ENCODE results near the gene PADI6. TPM values are rescaled to one million over a fixed set of nuclear protein-coding genes. Genes with fewer than 3 reads are reported as not detected.

Gene PADI6
- total RNA-seq, 1 donor from 2014 or later: not detected

- Mint-ChIP-seq H3K4me3 (ENCODE audit: unreplicated experiment) (no peak overlapping the region), H3K27ac (ENCODE audit: unreplicated experiment) (no peak overlapping the region), H3K9me3 (ENCODE audit: unreplicated experiment) (peaks cover 3% of the 10 kb centered on the region), H3K27me3 (ENCODE audit: unreplicated experiment) (peaks cover 7% of the 10 kb centered on the region), H3K36me3 (ENCODE audit: unreplicated experiment) (peaks cover 4% of the 10 kb centered on the region), H3K4me1 (ENCODE audit: low read depth, unreplicated experiment) (no peaks in the 10 kb centered on the region)
- no peak for TF ChIP-seq CTCF (IDR thresholded peaks at IDR 0.05; ENCODE audit: partially characterized antibody, unreplicated experiment)
- no peak for DNase-seq
Observed at GRCh38 chr1:17350083-17350482, 21.9 kb upstream of the PADI6 start.

GRCh38 chr1:17350928-17351446 is 21.0 kb upstream of the PADI6 start:
- DNase-seq: no peak
- Mint-ChIP-seq H3K9me3 (ENCODE audit: unreplicated experiment) (no peaks in the 10 kb centered on the region), H3K27me3 (ENCODE audit: unreplicated experiment) (peaks cover 7% of the 10 kb centered on the region), H3K36me3 (ENCODE audit: unreplicated experiment) (no peaks in the 10 kb centered on the region), H3K4me1 (ENCODE audit: low read depth, unreplicated experiment) (no peaks in the 10 kb centered on the region), H3K4me3 (ENCODE audit: unreplicated experiment) (no peak overlapping the region), H3K27ac (ENCODE audit: unreplicated experiment) (no peak overlapping the region)
- TF ChIP-seq CTCF (IDR thresholded peaks at IDR 0.05; ENCODE audit: partially characterized antibody, unreplicated experiment): no peak

GRCh38 chr1:17351598-17352324 is 20.2 kb upstream of the PADI6 start:
- DNase-seq: no peak
- Mint-ChIP-seq H3K4me1 (ENCODE audit: low read depth, unreplicated experiment) (no peaks in the 10 kb centered on the region), H3K4me3 (ENCODE audit: unreplicated experiment) (no peak overlapping the region), H3K9me3 (ENCODE audit: unreplicated experiment) (no peaks in the 10 kb centered on the region), H3K27ac (ENCODE audit: unreplicated experiment) (no peak overlapping the region), H3K36me3 (ENCODE audit: unreplicated experiment) (no peaks in the 10 kb centered on the region), H3K27me3 (ENCODE audit: unreplicated experiment) (peaks cover 5% of the 10 kb centered on the region)
- TF ChIP-seq CTCF (IDR thresholded peaks at IDR 0.05; ENCODE audit: partially characterized antibody, unreplicated experiment): no peak

- TF ChIP-seq CTCF (IDR thresholded peaks at IDR 0.05; ENCODE audit: partially characterized antibody, unreplicated experiment): no peak
- Mint-ChIP-seq H3K4me3 (ENCODE audit: unreplicated experiment) (no peak overlapping the region), H3K9me3 (ENCODE audit: unreplicated experiment) (no peaks in the 10 kb centered on the region), H3K27ac (ENCODE audit: unreplicated experiment) (no peak overlapping the region), H3K4me1 (ENCODE audit: low read depth, unreplicated experiment) (no peaks in the 10 kb centered on the region), H3K36me3 (ENCODE audit: unreplicated experiment) (no peaks in the 10 kb centered on the region), H3K27me3 (ENCODE audit: unreplicated experiment) (peaks cover 4% of the 10 kb centered on the region)
- DNase-seq: no peak
Observed at GRCh38 chr1:17352419-17352909, 19.5 kb upstream of the PADI6 start.

GRCh38 chr1:17355898-17356297 is 16.1 kb upstream of the PADI6 start:
- Mint-ChIP-seq H3K4me1 (ENCODE audit: low read depth, unreplicated experiment) (no peaks in the 10 kb centered on the region), H3K9me3 (ENCODE audit: unreplicated experiment) (no peaks in the 10 kb centered on the region), H3K27ac (ENCODE audit: unreplicated experiment) (no peak overlapping the region), H3K36me3 (ENCODE audit: unreplicated experiment) (no peaks in the 10 kb centered on the region), H3K4me3 (ENCODE audit: unreplicated experiment) (no peak overlapping the region), H3K27me3 (ENCODE audit: unreplicated experiment) (no peaks in the 10 kb centered on the region)
- TF ChIP-seq CTCF (IDR thresholded peaks at IDR 0.05; ENCODE audit: partially characterized antibody, unreplicated experiment): no peak
- no peak for DNase-seq

All from glutamatergic neuron (in vitro differentiated cells).